ENCODE measurements around the gene RNF227.
"Not testable (repeated sequence)": the region's sequence is repeated elsewhere in the genome, so short reads cannot be mapped to it uniquely, and the experiment has no call there.

The RNF227 gene

GRCh38 chr17:7887482-7888183, 28.5 kb downstream of the RNF227 start:
- peak; percentile 92 for DNase-seq

- no peak for DNase-seq
These were observed 29.0 kb downstream of the RNF227 start for GRCh38 chr17:7887038-7887481.

GRCh38 chr17:7886227-7887037, 29.7 kb downstream of the RNF227 start:
- DNase-seq = peak; percentile 54

- peak; percentile 52 for DNase-seq
These were observed 30.5 kb downstream of the RNF227 start for GRCh38 chr17:7885367-7886226.

- peak; percentile 42 for DNase-seq
These were observed 31.3 kb downstream of the RNF227 start for GRCh38 chr17:7884581-7885366.

- DNase-seq = peak; percentile 41
These were observed 32.2 kb downstream of the RNF227 start for GRCh38 chr17:7883781-7884386.

- no peak for DNase-seq
These were observed 33.5 kb downstream of the RNF227 start for GRCh38 chr17:7882629-7883028.

GRCh38 chr17:7882068-7882467, 34.0 kb downstream of the RNF227 start:
- DNase-seq = no peak

GRCh38 chr17:7881276-7882054, 34.6 kb downstream of the RNF227 start:
- DNase-seq = no peak

GRCh38 chr17:7880076-7880868, 35.8 kb downstream of the RNF227 start:
- DNase-seq = no peak

GRCh38 chr17:7878234-7878633, 37.9 kb downstream of the RNF227 start:
- no peak for DNase-seq

GRCh38 chr17:7875804-7876370, 40.2 kb downstream of the RNF227 start:
- DNase-seq = no peak

- DNase-seq = no peak
These were observed 43.0 kb downstream of the RNF227 start for GRCh38 chr17:7873051-7873450.

- DNase-seq = no peak
These were observed 48.2 kb downstream of the RNF227 start for GRCh38 chr17:7867881-7868329.

GRCh38 chr17:7864995-7865650, 51.0 kb downstream of the RNF227 start:
- DNase-seq = no peak

GRCh38 chr17:7864384-7864783, 51.7 kb downstream of the RNF227 start:
- not testable (repeated sequence) for DNase-seq
